GM21619 (cell line): Measurements from ENCODE around the gene EGR4.

Source experiments
- ATAC-seq: cut with Tn5 transposase; IDR thresholded peaks from one replicate; pipeline ENCODE4 v1.9.1; 2021; ENCODE audit not compliant: unreplicated experiment

Gene EGR4

GRCh38 chr2:73293534-73294171, at the start of gene EGR4:
TSS of gene EGR4 (minus strand) at chr2:73293548. CDS start at chr2:73293317, 231 bp downstream.
- ATAC-seq = peak; percentile 94

GRCh38 chr2:73341039-73341438, 47.7 kb upstream of the EGR4 start:
- no peak for ATAC-seq

- ATAC-seq = no peak
These were observed 45.9 kb upstream of the EGR4 start for GRCh38 chr2:73339201-73339600.

GRCh38 chr2:73337828-73338227, 44.5 kb upstream of the EGR4 start:
- no peak for ATAC-seq

GRCh38 chr2:73334620-73335019, 41.3 kb upstream of the EGR4 start:
- ATAC-seq = no peak

GRCh38 chr2:73334045-73334444, 40.7 kb upstream of the EGR4 start:
- no peak for ATAC-seq

GRCh38 chr2:73333564-73333963, 40.2 kb upstream of the EGR4 start:
- ATAC-seq = no peak

GRCh38 chr2:73324126-73324725, 30.9 kb upstream of the EGR4 start:
- no peak for ATAC-seq

GRCh38 chr2:73323551-73323950, 30.2 kb upstream of the EGR4 start:
- no peak for ATAC-seq

GRCh38 chr2:73314441-73314840, 21.1 kb upstream of the EGR4 start:
- ATAC-seq = no peak

- ATAC-seq = no peak
These were observed 14.4 kb upstream of the EGR4 start for GRCh38 chr2:73307720-73308119.

- no peak for ATAC-seq
These were observed 8.3 kb upstream of the EGR4 start for GRCh38 chr2:73301636-73302035.

GRCh38 chr2:73300926-73301325, 7.6 kb upstream of the EGR4 start:
- ATAC-seq = no peak

GRCh38 chr2:73297586-73297985, 4.2 kb upstream of the EGR4 start:
- no peak for ATAC-seq

- ATAC-seq = no peak
These were observed 3.8 kb upstream of the EGR4 start for GRCh38 chr2:73297151-73297559.

- no peak for ATAC-seq
These were observed 2.5 kb upstream of the EGR4 start for GRCh38 chr2:73295751-73296400.

GRCh38 chr2:73294239-73294638, 891 bp upstream of the EGR4 start:
- ATAC-seq = no peak

- ATAC-seq = no peak
These were observed 328 bp downstream of the EGR4 start for GRCh38 chr2:73292906-73293533.

GRCh38 chr2:73292316-73292905, 937 bp downstream of the EGR4 start:
- no peak for ATAC-seq

GRCh38 chr2:73291461-73292315, 1.7 kb downstream of the EGR4 start:
- ATAC-seq = no peak

GRCh38 chr2:73291093-73291460, 2.3 kb downstream of the EGR4 start:
- no peak for ATAC-seq
